Measurements from ENCODE around the gene SPATA12.
A peak's percentile ranks its signal among the peaks of the same experiment; 100 is the strongest.
"Not testable (repeated sequence)": the region's sequence is repeated elsewhere in the genome, so short reads cannot be mapped to it uniquely, and the experiment has no call there.

Gene SPATA12

GRCh38 chr3:57053122-57053521, 7.3 kb upstream of the SPATA12 start:
- DNase-seq, result no peak

- no peak for DNase-seq
Observed at GRCh38 chr3:57057351-57057750, 3.1 kb upstream of the SPATA12 start.

DNA sequence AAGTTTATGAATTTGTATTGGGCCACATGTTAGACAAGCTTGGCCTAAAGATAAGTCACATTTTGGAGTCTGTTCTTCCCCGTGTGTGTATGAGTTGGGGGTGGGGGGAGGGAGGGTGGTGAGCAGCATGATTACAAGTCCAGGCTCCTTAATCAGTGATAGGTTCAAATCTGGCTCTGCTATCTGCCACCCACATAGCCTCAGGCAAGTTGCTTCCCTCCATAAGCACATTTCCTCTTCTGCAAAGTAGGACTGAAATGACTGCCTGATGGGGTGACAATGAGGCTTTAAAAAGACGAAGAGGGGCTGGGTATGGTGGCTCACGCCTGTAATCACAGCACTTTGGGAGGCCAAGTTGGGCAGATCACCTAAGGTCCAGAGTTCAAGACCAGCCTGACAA, 1.1 kb upstream of the SPATA12 start:
- no peak for DNase-seq

DNA sequence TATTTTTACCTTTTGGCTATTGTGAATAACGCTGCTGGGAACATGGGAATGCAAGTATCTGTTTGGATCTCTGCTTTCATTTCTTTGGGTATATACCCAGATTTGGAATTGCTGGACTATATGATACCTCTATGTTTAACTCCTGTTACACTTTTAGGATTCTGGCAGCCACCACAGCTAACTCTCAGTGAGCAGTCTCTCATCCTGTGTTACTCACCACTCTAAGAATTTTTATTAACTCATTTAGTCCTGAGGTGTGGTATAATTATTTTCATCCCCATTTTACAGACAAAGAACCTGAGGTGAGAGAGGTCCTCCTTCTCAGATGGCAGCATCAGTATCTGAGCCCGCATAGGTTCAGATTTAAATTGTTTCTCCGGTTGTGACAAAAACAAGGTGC, 1.1 kb downstream of the SPATA12 start:
- no peak for DNase-seq

GRCh38 chr3:57062101-57062631, 1.7 kb downstream of the SPATA12 start:
- no peak for DNase-seq

DNA sequence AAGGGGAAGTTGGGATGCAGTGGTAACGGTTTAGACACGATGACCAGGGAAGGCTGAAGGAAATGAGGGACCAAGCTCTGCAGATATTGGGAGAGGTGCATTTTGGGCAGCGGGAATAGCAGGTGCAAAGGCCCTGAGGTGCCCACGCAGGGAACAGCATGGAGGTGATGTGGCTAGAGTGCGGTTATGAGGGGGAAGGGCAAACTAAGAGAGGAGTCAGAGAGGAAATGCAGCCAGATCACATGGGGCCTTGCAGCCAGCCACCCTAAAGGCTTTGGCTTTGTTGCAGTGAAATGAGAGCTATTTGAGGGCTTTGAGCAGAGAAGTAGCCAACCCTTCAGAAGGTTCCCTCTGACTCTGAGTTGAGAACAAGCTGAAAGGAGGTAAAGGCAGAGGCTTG, 2.6 kb downstream of the SPATA12 start:
- no peak for DNase-seq

- DNase-seq, result no peak
Observed at GRCh38 chr3:57064001-57064400, 3.5 kb downstream of the SPATA12 start.

GRCh38 chr3:57064572-57064971, 4.1 kb downstream of the SPATA12 start:
- no peak for DNase-seq

DNA sequence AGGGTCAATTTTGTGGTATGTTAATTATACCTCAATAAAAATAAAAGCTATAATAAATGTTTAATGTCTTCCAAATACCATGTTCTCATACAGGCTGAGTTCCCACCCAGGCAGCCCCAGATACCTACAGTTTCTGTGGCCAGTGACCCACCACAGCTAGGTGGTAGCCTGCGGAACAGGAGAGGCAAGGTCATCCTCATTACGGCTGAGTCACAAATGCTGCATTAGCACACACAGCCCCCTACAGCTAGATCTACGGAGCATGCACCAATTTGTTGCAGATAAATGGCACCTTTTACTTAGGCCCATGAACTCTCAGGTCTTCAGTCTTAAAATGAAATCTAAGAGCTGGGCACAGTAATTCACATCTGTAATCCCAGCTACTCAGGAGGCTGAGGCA, 5.1 kb downstream of the SPATA12 start:
- DNase-seq, result no peak

GRCh38 chr3:57066471-57066870, 6.0 kb downstream of the SPATA12 start:
- no peak for DNase-seq

GRCh38 chr3:57068437-57069089, 8.1 kb downstream of the SPATA12 start:
- DNase-seq, result peak; percentile 10 to 79

GRCh38 chr3:57069503-57069902, 9.0 kb downstream of the SPATA12 start:
- no peak for DNase-seq

GRCh38 chr3:57073628-57074027, 13.2 kb downstream of the SPATA12 start:
- no peak for DNase-seq

- DNase-seq, result no peak
Observed at GRCh38 chr3:57074135-57074534, 13.7 kb downstream of the SPATA12 start.

GRCh38 chr3:57076422-57076951, 16.0 kb downstream of the SPATA12 start:
- DNase-seq, result no peak

- no peak for DNase-seq
Observed at GRCh38 chr3:57077630-57078343, 17.3 kb downstream of the SPATA12 start.

DNA sequence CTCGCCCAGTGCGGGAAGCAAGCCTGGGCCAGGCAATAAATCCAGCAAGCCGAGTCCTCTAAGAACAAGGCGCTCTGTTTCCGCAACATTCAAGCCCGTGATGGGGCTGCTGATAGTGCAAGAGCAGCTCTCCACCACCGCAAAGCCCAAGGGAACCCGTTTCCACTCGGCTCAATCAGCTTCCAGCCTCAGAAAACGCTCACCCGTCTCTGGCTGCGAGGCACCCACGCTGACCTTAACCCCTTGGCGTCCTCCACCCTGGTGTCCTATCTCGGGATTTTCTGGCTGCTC, 17.8 kb downstream of the SPATA12 start:
- DNase-seq, result peak; percentile 4 to 31

GRCh38 chr3:57078635-57079473, 18.4 kb downstream of the SPATA12 start:
- DNase-seq, result no peak

- DNase-seq, result no peak
Observed at GRCh38 chr3:57079474-57079831, 19.0 kb downstream of the SPATA12 start.

GRCh38 chr3:57080171-57080570, 19.7 kb downstream of the SPATA12 start:
- no peak for DNase-seq

DNA sequence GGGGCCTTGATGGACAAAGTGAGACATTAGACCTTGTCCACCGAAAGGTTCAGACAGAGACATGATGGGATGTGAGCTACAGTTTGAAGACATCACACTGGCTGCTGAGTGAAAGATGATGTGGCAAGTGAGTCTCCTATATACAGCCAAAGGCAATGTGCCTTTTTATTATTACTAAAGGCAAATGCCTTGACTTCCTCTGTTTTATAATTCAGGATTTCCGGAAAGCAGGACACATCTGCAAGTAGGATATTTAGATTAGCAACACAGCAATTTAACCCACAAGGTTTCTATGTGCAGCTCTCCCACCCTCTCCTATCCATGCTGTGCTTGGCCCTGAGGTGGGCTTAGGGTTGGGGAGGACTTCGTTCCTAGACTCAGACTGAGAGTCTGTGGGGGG, 20.7 kb downstream of the SPATA12 start:
- no peak for DNase-seq

DNA sequence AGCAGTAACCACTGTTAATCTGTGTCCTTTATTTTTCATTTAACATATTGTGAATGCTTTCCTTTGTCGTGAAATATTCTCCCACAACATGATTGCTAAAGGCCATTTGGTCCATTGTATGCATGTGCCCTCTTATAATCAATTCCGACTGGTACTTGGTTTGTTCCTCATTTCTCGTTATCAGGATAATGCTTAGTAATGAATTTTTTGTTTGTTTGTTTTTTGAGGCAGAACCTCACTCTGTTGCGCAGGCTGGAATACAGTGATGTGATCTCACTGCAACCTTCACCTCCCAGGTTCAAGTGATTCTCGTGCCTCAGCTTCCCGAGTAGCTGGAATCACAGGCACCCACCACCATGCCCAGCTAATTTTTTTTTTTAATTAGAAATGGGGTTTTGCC, 22.0 kb downstream of the SPATA12 start:
- DNase-seq, result no peak

- not testable (repeated sequence) for DNase-seq
Observed at GRCh38 chr3:57083266-57083995, 23.0 kb downstream of the SPATA12 start.

All from CD4-positive, alpha-beta T cell treated with Interleukin-4 for 1 hour (primary cell).